ENCODE measurements around the gene SLC66A2. TPM values are rescaled to one million over a fixed set of nuclear protein-coding genes. Genes with fewer than 3 reads are reported as not detected.

The SLC66A2 gene
- total and polyA plus RNA-seq, 2 of the 13 experiments (the other 11 are each of a cell fraction or from before 2014, with no cell fraction given): 33.5 to 41.9 TPM

GRCh38 chr18:79934311-79935097 lies 16.9 kb downstream of the SLC66A2 start:
- POLR2A ChIA-PET: interaction anchor here (0.8 to 3.0 kb wide), 17 partner anchors 10 to 313 kb away, joined by 3 to 45 read pairs (median 5); partner anchors contain the start of genes ADNP2, HSBP1L1, PARD6G and RBFA
- H3K27me3 ChIP-seq (ENCODE audit: control insufficient read depth in 1 of 2, insufficient read depth in 2 of 2, low read length in 2 of 2): no peaks in the 10 kb centered on the region
- in situ Hi-C loops (cut with HindIII; ENCODE audit: extremely low pct_ligation_motif_present, low pct_unique_long_range_greater_than_20kb) (loop anchor here (10.0 kb wide), 1 partner anchor 170 kb away; the partner anchor contains the start of gene ADNP2), intact Hi-C loops (cut with micrococcal nuclease; ENCODE audit: unreplicated experiment) (loop anchor here (1.0 to 2.0 kb wide), 6 partner anchors 16 to 220 kb away; partner anchors contain the start of genes HSBP1L1, RBFA and TXNL4A)
- peak overlapping the region; percentile 74 for H3K4me2 ChIP-seq (ENCODE audit: low read depth, low read length)
- 3% methylated on average over 8 of the region's 8 CpGs for WGBS (ENCODE audit: low lambda C conversion rate)
- H3K79me2 ChIP-seq (ENCODE audit: insufficient read depth, low read length): peaks cover 87% of the 10 kb centered on the region
- H4K20me1 ChIP-seq (ENCODE audit: insufficient read depth, low read length): peaks cover 13% of the 10 kb centered on the region
- DNase-seq (ENCODE audit: low spot score) (peak; percentile 99), FAIRE-seq (peak; percentile 99), ATAC-seq (peak; percentile 96)
- peak overlapping the region; percentile 34 for H3K9ac ChIP-seq (ENCODE audit: insufficient read depth, low read depth, low read length)
- no peak overlapping the region for H2AFZ ChIP-seq (ENCODE audit: low read length)
- peaks cover 3 to 5% of the 10 kb centered on the region in 2 experiments; a peak in 2 of 5 replicates for H3K36me3 ChIP-seq (replicated peaks in 1 of 2; ENCODE audit: control insufficient read depth in 1 of 2, insufficient read depth in 2 of 2, low read length in 2 of 2)
- no TSS peak for BruUV-seq (replicated peaks)
- CTCF ChIA-PET (ENCODE audit: low intra/inter-chr PET ratio, low total read pairs): interaction anchor here (0.7 to 2.8 kb wide), 5 partner anchors 17 to 220 kb away, joined by 3 to 23 read pairs (median 8); partner anchors contain the start of genes HSBP1L1, RBFA, SLC66A2 and TXNL4A
- H3K4me3 ChIP-seq (replicated peaks in 1 of 3; ENCODE audit: insufficient read depth in 1 of 3, low read depth in 2 of 3, low read length in 3 of 3): peak overlapping the region in 2 of 3 experiments; percentile 34 to 55; a peak in 3 of 6 replicates
- peaks cover 60% of the 10 kb centered on the region for H3K4me1 ChIP-seq (ENCODE audit: insufficient read depth, low read length)
- peaks cover 11% of the 10 kb centered on the region for H3K9me3 ChIP-seq (ENCODE audit: low read length)
- H3K27ac ChIP-seq (ENCODE audit: extremely low read length, insufficient read depth, low read length): peak overlapping the region; percentile 88
- TF ChIP-seq RFX3 (CRISPR knock-in tag; IDR thresholded peaks at IDR 0.05) (0 out of 2 replicates have a peak, but pooled peaks have one; percentile 16), NFIC (IDR thresholded peaks at IDR 0.05; ENCODE audit: low read length) (peak; percentile 87), MEIS1 (CRISPR knock-in tag; IDR thresholded peaks at IDR 0.05; ENCODE audit: borderline replicate concordance) (peak; percentile 86; the same call in 1 of the 2 replicates), MATR3 (CRISPR knock-in tag; IDR thresholded peaks at IDR 0.05) (no peak), RBM22 (optimal IDR thresholded peaks at IDR 0.05; ENCODE audit: low read length) (peak; percentile 63), SAFB2 (CRISPR knock-in tag; IDR thresholded peaks at IDR 0.05; ENCODE audit: borderline replicate concordance, low read depth) (peak; percentile 61; the same call in 1 of the 2 replicates), GFI1 (CRISPR knock-in tag; IDR thresholded peaks at IDR 0.05; ENCODE audit: borderline replicate concordance) (peak; percentile 91), PHF8 (CRISPR knock-in tag; IDR thresholded peaks at IDR 0.05) (peak; percentile 33), SIX4 (CRISPR knock-in tag; IDR thresholded peaks at IDR 0.05) (no peak), ARNT (IDR thresholded peaks at IDR 0.05) (no peak), EP300 (IDR thresholded peaks at IDR 0.05; ENCODE audit: low read depth in 2 of 2, low read length in 2 of 2) (peak; percentile 77 to 97), EP300 (CRISPR knock-in tag; IDR thresholded peaks at IDR 0.05; ENCODE audit: borderline replicate concordance) (peak; percentile 90; the same call in 1 of the 2 replicates), ZNF770 (CRISPR knock-in tag; IDR thresholded peaks at IDR 0.05) (peak; percentile 79), TFAP4 (IDR thresholded peaks at IDR 0.05; ENCODE audit: borderline replicate concordance, low read depth) (peak; percentile 75), RCOR2 (CRISPR knock-in tag; IDR thresholded peaks at IDR 0.05) (peak; percentile 96), SIX1 (CRISPR knock-in tag; IDR thresholded peaks at IDR 0.05; ENCODE audit: borderline replicate concordance) (peak; percentile 65; the same call in 1 of the 2 replicates), FOXK2 (IDR thresholded peaks at IDR 0.05) (peak; percentile 95), XRCC5 (optimal IDR thresholded peaks at IDR 0.05; ENCODE audit: low read length) (peak; percentile 94), GLMP (CRISPR knock-in tag; IDR thresholded peaks at IDR 0.05; ENCODE audit: borderline replicate concordance) (0 out of 2 replicates have a peak, but pooled peaks have one; percentile 37), U2AF2 (IDR thresholded peaks at IDR 0.05; ENCODE audit: low read depth, low read length) (no peak)
